ENCODE data around the gene RIMBP2. TPM values are rescaled to one million over a fixed set of nuclear protein-coding genes. Genes with fewer than 3 reads are reported as not detected.

Gene RIMBP2
- total and polyA plus RNA-seq, 2 experiments from 2014 or later = 0.31 to 0.37 TPM

DNA sequence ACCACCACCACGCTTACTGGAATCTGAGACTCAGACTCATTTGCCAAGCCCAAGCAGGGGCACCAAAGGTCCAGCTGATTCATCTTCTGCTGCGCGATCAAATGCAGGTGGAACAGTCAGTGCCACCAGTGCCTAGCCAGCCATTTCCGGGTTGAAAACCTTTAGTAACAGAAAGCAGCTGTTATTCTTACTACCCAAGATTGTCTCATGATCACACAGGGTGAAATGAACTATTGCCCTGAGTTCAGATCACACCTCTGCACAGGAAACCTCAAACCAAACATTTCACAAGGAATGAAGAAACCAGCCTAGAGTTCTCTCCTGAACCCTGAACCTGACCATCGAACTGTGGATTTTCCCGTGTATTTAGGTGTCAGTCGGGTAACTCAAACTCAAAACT is 88.9 kb downstream of the RIMBP2 start:
- Mint-ChIP-seq H3K4me1 (peaks cover 3% of the 10 kb centered on the region; the same call in 2 of the 3 replicates), H3K27me3 (ENCODE audit: insufficient read depth, low read depth, poor library complexity) (no peaks in the 10 kb centered on the region), H3K9me3 (peaks cover 49% of the 10 kb centered on the region), H3K36me3 (ENCODE audit: low read depth) (peaks cover 3% of the 10 kb centered on the region; the same call in 2 of the 3 replicates), H3K27ac (no peak overlapping the region), H3K4me3 (no peak overlapping the region)
- Histone ChIP-seq H3F3A (replicated peaks; ENCODE audit: low read depth) (no peaks in the 10 kb centered on the region), H3K36me3 (ENCODE audit: insufficient read depth) (no peaks in the 10 kb centered on the region; the same call in 1 of the 2 replicates), H3K79me2 (replicated peaks; ENCODE audit: insufficient read depth) (no peaks in the 10 kb centered on the region), H3K4me2 (no peak overlapping the region), H3K27ac (ENCODE audit: low read depth) (no peak overlapping the region), H3K4me3 (no peak overlapping the region), H2AFZ (no peak overlapping the region), H3K4me1 (ENCODE audit: insufficient read depth) (no peaks in the 10 kb centered on the region), H3K27me3 (ENCODE audit: insufficient read depth) (no peaks in the 10 kb centered on the region), H3K9me2 (ENCODE audit: insufficient read depth) (no peaks in the 10 kb centered on the region), H4K20me1 (replicated peaks; ENCODE audit: insufficient read depth) (no peaks in the 10 kb centered on the region)
- no peak for DNase-seq (ENCODE audit: low spot score)
- no peak for ATAC-seq
- TF ChIP-seq CREB1 (CRISPR knock-in tag; IDR thresholded peaks at IDR 0.05; ENCODE audit: low read depth) (no peak), EZH2phosphoT487 (IDR thresholded peaks at IDR 0.05; ENCODE audit: unreplicated experiment) (no peak), REST (IDR thresholded peaks at IDR 0.05; ENCODE audit: unreplicated experiment) (no peak), NANOG (IDR thresholded peaks at IDR 0.05; ENCODE audit: borderline replicate concordance) (no peak), POLR2AphosphoS5 (IDR thresholded peaks at IDR 0.05; ENCODE audit: low read depth) (no peak)
- TF ChIP-seq, protein P1, sequence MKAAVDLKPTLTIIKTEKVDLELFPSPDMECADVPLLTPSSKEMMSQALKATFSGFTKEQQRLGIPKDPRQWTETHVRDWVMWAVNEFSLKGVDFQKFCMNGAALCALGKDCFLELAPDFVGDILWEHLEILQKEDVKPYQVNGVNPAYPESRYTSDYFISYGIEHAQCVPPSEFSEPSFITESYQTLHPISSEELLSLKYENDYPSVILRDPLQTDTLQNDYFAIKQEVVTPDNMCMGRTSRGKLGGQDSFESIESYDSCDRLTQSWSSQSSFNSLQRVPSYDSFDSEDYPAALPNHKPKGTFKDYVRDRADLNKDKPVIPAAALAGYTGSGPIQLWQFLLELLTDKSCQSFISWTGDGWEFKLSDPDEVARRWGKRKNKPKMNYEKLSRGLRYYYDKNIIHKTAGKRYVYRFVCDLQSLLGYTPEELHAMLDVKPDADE (IDR thresholded peaks at IDR 0.05) = no peak

GRCh38 chr12:130626601-130627000 is 89.5 kb downstream of the RIMBP2 start:
- ATAC-seq (no peak), DNase-seq (ENCODE audit: low spot score) (no peak)
- no peaks in the 10 kb centered on the region for H3K4me1 ChIP-seq (ENCODE audit: insufficient read depth)
- no peaks in the 10 kb centered on the region for H4K20me1 ChIP-seq (replicated peaks; ENCODE audit: insufficient read depth)
- no peak overlapping the region for H3K4me3 ChIP-seq
- Mint-ChIP-seq H3K4me1 (no peaks in the 10 kb centered on the region; the same call in 2 of the 3 replicates), H3K4me3 (no peak overlapping the region), H3K36me3 (ENCODE audit: low read depth) (peaks cover 3% of the 10 kb centered on the region; the same call in 2 of the 3 replicates), H3K27ac (no peak overlapping the region), H3K27me3 (ENCODE audit: insufficient read depth, low read depth, poor library complexity) (no peaks in the 10 kb centered on the region), H3K9me3 (peaks cover 51% of the 10 kb centered on the region)
- no peaks in the 10 kb centered on the region for H3K36me3 ChIP-seq (ENCODE audit: insufficient read depth)
- H3K27me3 ChIP-seq (ENCODE audit: insufficient read depth) = no peaks in the 10 kb centered on the region
- no peak overlapping the region for H3K4me2 ChIP-seq
- H2AFZ ChIP-seq = no peak overlapping the region
- no peaks in the 10 kb centered on the region for H3K9me2 ChIP-seq (ENCODE audit: insufficient read depth)
- no peaks in the 10 kb centered on the region for H3F3A ChIP-seq (replicated peaks; ENCODE audit: low read depth)
- H3K79me2 ChIP-seq (replicated peaks; ENCODE audit: insufficient read depth) = no peaks in the 10 kb centered on the region
- H3K27ac ChIP-seq (ENCODE audit: low read depth) = no peak overlapping the region
- TF ChIP-seq, protein P1 (IDR thresholded peaks at IDR 0.05) = no peak
- no peak for TF ChIP-seq EZH2 (IDR thresholded peaks at IDR 0.05; ENCODE audit: low read depth, unreplicated experiment)
- TF ChIP-seq JUNB (IDR thresholded peaks at IDR 0.05; ENCODE audit: unreplicated experiment) = no peak
- no peak for TF ChIP-seq NANOG (IDR thresholded peaks at IDR 0.05; ENCODE audit: borderline replicate concordance)
- no peak for TF ChIP-seq REST (IDR thresholded peaks at IDR 0.05; ENCODE audit: unreplicated experiment)
- TF ChIP-seq ZNF331 (CRISPR knock-in tag; IDR thresholded peaks at IDR 0.05; ENCODE audit: low read depth) = no peak
- no peak for TF ChIP-seq ZNF114 (CRISPR knock-in tag; IDR thresholded peaks at IDR 0.05)
